NT2/D1 (cell line): ENCODE results near the gene SRF.
"Not testable (repeated sequence)": the region's sequence is repeated elsewhere in the genome, so short reads cannot be mapped to it uniquely, and the experiment has no call there.

Source experiments
- DNase-seq: peaks from one replicate; pipeline ENCODE4 v3.0.0-alpha.2; 2011; ENCODE audit warnings: low read depth, low spot score
- H3K27me3 ChIP-seq: 2 replicates; pipeline ENCODE4 v1.6.0; 2011; ENCODE audit warnings: mild to moderate bottlenecking; ENCODE audit not compliant: insufficient read length, insufficient read depth
- H3K36me3 ChIP-seq: 2 replicates; pipeline ENCODE4 v1.6.1; 2011; ENCODE audit warnings: mild to moderate bottlenecking, low read length, mixed read lengths; ENCODE audit not compliant: insufficient read depth, insufficient read length
- H3K4me1 ChIP-seq: 2 replicates; pipeline ENCODE4 v1.5.1; 2011; ENCODE audit not compliant: insufficient read depth, insufficient read length
- H3K4me3 ChIP-seq: 2 replicates; pipeline ENCODE4 v1.5.1; 2011; ENCODE audit warnings: low read depth; ENCODE audit not compliant: insufficient read length
- H3K9ac ChIP-seq: 2 replicates; pipeline ENCODE4 v1.6.0; 2011; ENCODE audit warnings: low read depth; ENCODE audit not compliant: insufficient read length
- H3K9me3 ChIP-seq: 2 replicates; pipeline ENCODE4 v1.5.1; 2011; ENCODE audit warnings: mild to moderate bottlenecking, low read length; ENCODE audit not compliant: insufficient read depth
- SUZ12 ChIP-seq: IDR thresholded peaks from 2 replicates; pipeline ENCODE4 v1.6.1; 2011; ENCODE audit not compliant: insufficient read length, insufficient read depth; ENCODE audit errors: extremely low read depth
- YY1 ChIP-seq: IDR thresholded peaks from 2 replicates; pipeline ENCODE4 v1.6.1; 2011; ENCODE audit not compliant: insufficient read length, insufficient read depth
- ZNF274 ChIP-seq: IDR thresholded peaks from 2 replicates; pipeline ENCODE4 v1.6.1; 2011; ENCODE audit warnings: mild to moderate bottlenecking, low read depth, low read length

The SRF gene

GRCh38 chr6:43127877-43128276, 43.2 kb upstream of the SRF start:
- Histone ChIP-seq H3K9ac (no peak overlapping the region), H3K36me3 (peaks cover 37% of the 10 kb centered on the region), H3K4me3 (no peak overlapping the region), H3K27me3 (no peaks in the 10 kb centered on the region), H3K9me3 (no peaks in the 10 kb centered on the region), H3K4me1 (peaks cover 20% of the 10 kb centered on the region)
- DNase-seq = no peak
- TF ChIP-seq YY1 = no peak
- TF ChIP-seq ZNF274 = no peak
- TF ChIP-seq SUZ12 = no peak

GRCh38 chr6:43128926-43129325, 42.1 kb upstream of the SRF start:
- H3K4me1 ChIP-seq = peaks cover 14% of the 10 kb centered on the region
- no peak for DNase-seq
- TF ChIP-seq SUZ12 (no peak), YY1 (no peak), ZNF274 (no peak)
- H3K9ac ChIP-seq = no peak overlapping the region
- peaks cover 39% of the 10 kb centered on the region for H3K36me3 ChIP-seq
- H3K27me3 ChIP-seq = no peaks in the 10 kb centered on the region
- no peaks in the 10 kb centered on the region for H3K9me3 ChIP-seq
- no peak overlapping the region for H3K4me3 ChIP-seq

- Histone ChIP-seq H3K4me1 (peaks cover 10% of the 10 kb centered on the region), H3K9me3 (no peaks in the 10 kb centered on the region), H3K9ac (no peak overlapping the region), H3K27me3 (no peaks in the 10 kb centered on the region), H3K4me3 (no peak overlapping the region), H3K36me3 (peaks cover 42% of the 10 kb centered on the region)
- no peak for DNase-seq
- TF ChIP-seq YY1 = no peak
- TF ChIP-seq SUZ12 = no peak
- TF ChIP-seq ZNF274 = no peak
Observed at GRCh38 chr6:43129434-43130194, 41.5 kb upstream of the SRF start.

- H3K4me3 ChIP-seq = no peak overlapping the region
- H3K36me3 ChIP-seq = peaks cover 47% of the 10 kb centered on the region
- TF ChIP-seq ZNF274 = no peak
- no peak for TF ChIP-seq SUZ12
- H3K27me3 ChIP-seq = no peaks in the 10 kb centered on the region
- no peak overlapping the region for H3K9ac ChIP-seq
- DNase-seq = no peak
- peaks cover 9% of the 10 kb centered on the region for H3K4me1 ChIP-seq
- no peaks in the 10 kb centered on the region for H3K9me3 ChIP-seq
Observed at GRCh38 chr6:43130429-43130828, 40.6 kb upstream of the SRF start.

- H3K4me1 ChIP-seq = not testable (repeated sequence)
Observed at GRCh38 chr6:43131379-43131778, 39.7 kb upstream of the SRF start.

GRCh38 chr6:43138267-43138666, 32.8 kb upstream of the SRF start:
- H3K4me3 ChIP-seq = no peak overlapping the region
- peaks cover 48% of the 10 kb centered on the region for H3K36me3 ChIP-seq
- TF ChIP-seq YY1 (no peak), SUZ12 (no peak), ZNF274 (no peak)

More at GRCh38 chr6:43131379-43131778, 39.7 kb upstream of the SRF start:
- H3K36me3 ChIP-seq = peaks cover 49% of the 10 kb centered on the region
- not testable (repeated sequence) for H3K9ac ChIP-seq, H3K27me3 ChIP-seq, H3K9me3 ChIP-seq, H3K4me3 ChIP-seq, DNase-seq

GRCh38 chr6:43139973-43140372, 31.1 kb upstream of the SRF start:
- H3K9me3 ChIP-seq, H3K4me3 ChIP-seq, H3K4me1 ChIP-seq, DNase-seq, H3K27me3 ChIP-seq, H3K9ac ChIP-seq: not testable (repeated sequence)
- peaks cover 56% of the 10 kb centered on the region for H3K36me3 ChIP-seq

More at GRCh38 chr6:43138267-43138666, 32.8 kb upstream of the SRF start:
- H3K9ac ChIP-seq = no peak overlapping the region
- DNase-seq = no peak
- peaks cover 4% of the 10 kb centered on the region for H3K4me1 ChIP-seq
- no peaks in the 10 kb centered on the region for H3K27me3 ChIP-seq
- H3K9me3 ChIP-seq = no peaks in the 10 kb centered on the region

- no peaks in the 10 kb centered on the region for H3K27me3 ChIP-seq
- no peak overlapping the region for H3K4me3 ChIP-seq
- H3K9me3 ChIP-seq = no peaks in the 10 kb centered on the region
- peaks cover 5% of the 10 kb centered on the region for H3K4me1 ChIP-seq
- no peak overlapping the region for H3K9ac ChIP-seq
- TF ChIP-seq ZNF274 (no peak), YY1 (no peak), SUZ12 (no peak)
- peaks cover 66% of the 10 kb centered on the region for H3K36me3 ChIP-seq
- DNase-seq = no peak
Observed at GRCh38 chr6:43141644-43142043, 29.4 kb upstream of the SRF start.
